ENCODE measurements around the gene NEDD4L. TPM values are rescaled to one million over a fixed set of nuclear protein-coding genes. Genes with fewer than 3 reads are reported as not detected.

NEDD4L gene
- polyA plus RNA-seq, 1 of the 3 experiments (the other 2 are of a cell fraction): 13.2 TPM

DNA sequence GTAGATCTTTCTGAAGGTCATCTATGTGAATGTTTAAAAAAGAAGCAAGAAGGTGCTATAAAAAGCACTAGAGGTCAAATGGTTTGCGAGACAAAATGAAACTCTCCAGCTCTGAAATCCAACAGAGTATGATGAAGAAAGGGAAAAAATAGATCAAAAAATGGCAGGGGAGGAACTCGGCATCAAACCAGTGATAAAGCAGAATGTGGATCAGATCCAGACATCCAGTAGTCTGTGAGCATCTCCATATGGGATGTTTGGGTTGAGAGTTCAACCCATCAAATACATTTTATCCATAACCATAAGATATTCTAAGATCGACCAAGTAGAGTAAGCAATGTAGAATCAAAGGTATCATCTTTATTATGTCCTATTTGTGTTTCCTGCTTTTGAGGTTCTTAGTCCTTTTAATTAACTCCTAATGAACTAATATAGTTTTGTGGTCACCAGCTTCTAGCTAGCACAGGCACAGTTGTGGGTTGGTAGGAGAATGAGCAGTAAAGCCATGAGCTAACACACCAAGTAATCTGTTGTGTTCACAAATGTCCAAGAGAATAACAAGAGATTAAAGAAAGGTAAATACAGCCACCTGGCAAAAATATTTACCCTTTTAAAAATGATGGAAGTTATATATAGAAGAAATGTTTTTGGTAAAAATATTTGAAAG, 160.9 kb downstream of the NEDD4L start (continued):
- TF ChIP-seq TEAD4 (IDR thresholded peaks at IDR 0.05; ENCODE audit: borderline replicate concordance, insufficient read depth): no peak
- no peak for TF ChIP-seq JUND (IDR thresholded peaks at IDR 0.05)

DNA sequence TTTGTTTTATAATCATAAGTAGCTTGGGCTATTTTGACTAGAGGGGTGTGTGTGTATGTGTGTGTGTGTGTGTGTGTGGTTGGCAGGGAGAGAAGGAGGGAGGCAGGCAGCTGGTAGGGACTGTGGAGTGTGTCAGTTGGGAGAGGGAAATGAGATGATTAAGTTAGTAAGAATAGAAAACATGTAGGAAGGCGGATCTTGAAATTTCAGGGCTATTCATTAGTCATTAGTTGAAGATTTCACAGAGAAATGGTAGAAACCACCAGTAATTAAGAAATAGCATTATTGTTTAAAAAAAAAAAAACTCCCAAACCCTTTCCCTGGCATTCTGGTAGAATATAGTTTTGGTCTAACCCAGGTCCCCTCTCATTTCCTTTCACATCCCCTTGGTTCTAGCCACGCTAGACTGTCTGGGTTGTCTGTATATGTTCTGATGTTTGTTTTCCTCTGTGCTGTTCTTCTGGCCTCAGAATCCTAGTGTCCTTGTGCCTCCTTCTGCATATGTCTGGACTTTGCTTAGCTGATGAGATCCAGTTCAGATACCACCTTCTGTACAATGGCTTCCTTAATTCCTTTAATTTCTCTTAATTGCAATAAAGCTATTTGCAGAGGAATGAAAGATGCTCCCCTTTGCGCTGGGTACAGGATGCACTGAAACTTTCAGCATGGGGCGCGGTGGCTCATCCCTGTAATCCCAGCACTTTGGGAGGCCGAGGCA, 161.6 kb downstream of the NEDD4L start:
- WGBS (ENCODE audit: low lambda C conversion rate): 78% methylated on average over 6 of the region's 6 CpGs
- no peaks in the 10 kb centered on the region for H3K9me2 ChIP-seq
- POLR2A ChIA-PET: no interaction called here
- no peak overlapping the region for H3K4me3 ChIP-seq (ENCODE audit: low read depth in 2 of 2, low read length in 1 of 2)
- H3K27ac ChIP-seq (ENCODE audit: low read depth in 2 of 2, low read length in 1 of 2): peak overlapping the region in 1 of 2 experiments; percentile 62; a peak in 2 of 4 replicates
- no peaks in the 10 kb centered on the region for H3K79me2 ChIP-seq (ENCODE audit: insufficient read depth)
- H3K36me3 ChIP-seq (replicated peaks in 1 of 2; ENCODE audit: control insufficient read depth in 1 of 2, insufficient read depth in 2 of 2, low read length in 1 of 2): no peaks in the 10 kb centered on the region
- no peaks in the 10 kb centered on the region for H3K9me3 ChIP-seq
- 0 out of 2 replicates have a peak overlapping the region, but pooled peaks have one; percentile 4 for H3K4me2 ChIP-seq
- no peak for DNase-seq
- TF ChIP-seq, protein P1, sequence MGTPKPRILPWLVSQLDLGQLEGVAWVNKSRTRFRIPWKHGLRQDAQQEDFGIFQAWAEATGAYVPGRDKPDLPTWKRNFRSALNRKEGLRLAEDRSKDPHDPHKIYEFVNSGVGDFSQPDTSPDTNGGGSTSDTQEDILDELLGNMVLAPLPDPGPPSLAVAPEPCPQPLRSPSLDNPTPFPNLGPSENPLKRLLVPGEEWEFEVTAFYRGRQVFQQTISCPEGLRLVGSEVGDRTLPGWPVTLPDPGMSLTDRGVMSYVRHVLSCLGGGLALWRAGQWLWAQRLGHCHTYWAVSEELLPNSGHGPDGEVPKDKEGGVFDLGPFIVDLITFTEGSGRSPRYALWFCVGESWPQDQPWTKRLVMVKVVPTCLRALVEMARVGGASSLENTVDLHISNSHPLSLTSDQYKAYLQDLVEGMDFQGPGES (IDR thresholded peaks at IDR 0.05; ENCODE audit: low read depth, low read length): no peak
- TF ChIP-seq, protein P2, sequence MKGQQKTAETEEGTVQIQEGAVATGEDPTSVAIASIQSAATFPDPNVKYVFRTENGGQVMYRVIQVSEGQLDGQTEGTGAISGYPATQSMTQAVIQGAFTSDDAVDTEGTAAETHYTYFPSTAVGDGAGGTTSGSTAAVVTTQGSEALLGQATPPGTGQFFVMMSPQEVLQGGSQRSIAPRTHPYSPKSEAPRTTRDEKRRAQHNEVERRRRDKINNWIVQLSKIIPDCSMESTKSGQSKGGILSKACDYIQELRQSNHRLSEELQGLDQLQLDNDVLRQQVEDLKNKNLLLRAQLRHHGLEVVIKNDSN (IDR thresholded peaks at IDR 0.05; ENCODE audit: borderline replicate concordance, low read depth): no peak
- peak; percentile 61; the same call in 1 of the 2 replicates for TF ChIP-seq TCF12 (IDR thresholded peaks at IDR 0.05)
- TF ChIP-seq, protein P3, sequence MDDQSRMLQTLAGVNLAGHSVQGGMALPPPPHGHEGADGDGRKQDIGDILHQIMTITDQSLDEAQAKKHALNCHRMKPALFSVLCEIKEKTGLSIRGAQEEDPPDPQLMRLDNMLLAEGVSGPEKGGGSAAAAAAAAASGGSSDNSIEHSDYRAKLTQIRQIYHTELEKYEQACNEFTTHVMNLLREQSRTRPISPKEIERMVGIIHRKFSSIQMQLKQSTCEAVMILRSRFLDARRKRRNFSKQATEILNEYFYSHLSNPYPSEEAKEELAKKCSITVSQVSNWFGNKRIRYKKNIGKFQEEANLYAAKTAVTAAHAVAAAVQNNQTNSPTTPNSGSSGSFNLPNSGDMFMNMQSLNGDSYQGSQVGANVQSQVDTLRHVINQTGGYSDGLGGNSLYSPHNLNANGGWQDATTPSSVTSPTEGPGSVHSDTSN (IDR thresholded peaks at IDR 0.05): 0 out of 2 replicates have a peak, but pooled peaks have one; percentile 22
- no peak for TF ChIP-seq TEAD4 (IDR thresholded peaks at IDR 0.05; ENCODE audit: borderline replicate concordance, insufficient read depth)
- TF ChIP-seq FOSL2 (IDR thresholded peaks at IDR 0.05; ENCODE audit: borderline replicate concordance, low read depth): peak; percentile 46; the same call in 1 of the 2 replicates
- TF ChIP-seq GABPA (IDR thresholded peaks at IDR 0.05; ENCODE audit: low read depth): no peak
- TF ChIP-seq NRF1 (IDR thresholded peaks at IDR 0.05; ENCODE audit: low read depth, low read length): no peak
- peak; percentile 25; the same call in 1 of the 2 replicates for TF ChIP-seq NFIC (IDR thresholded peaks at IDR 0.05; ENCODE audit: borderline replicate concordance)
- TF ChIP-seq SMC3 (IDR thresholded peaks at IDR 0.05; ENCODE audit: low read depth, low read length): no peak
- 0 out of 2 replicates have a peak, but pooled peaks have one; percentile 22 for TF ChIP-seq JUND (IDR thresholded peaks at IDR 0.05)
- no peak for TF ChIP-seq FOXM1 (IDR thresholded peaks at IDR 0.05; ENCODE audit: low read depth)
- TF ChIP-seq, protein P4, sequence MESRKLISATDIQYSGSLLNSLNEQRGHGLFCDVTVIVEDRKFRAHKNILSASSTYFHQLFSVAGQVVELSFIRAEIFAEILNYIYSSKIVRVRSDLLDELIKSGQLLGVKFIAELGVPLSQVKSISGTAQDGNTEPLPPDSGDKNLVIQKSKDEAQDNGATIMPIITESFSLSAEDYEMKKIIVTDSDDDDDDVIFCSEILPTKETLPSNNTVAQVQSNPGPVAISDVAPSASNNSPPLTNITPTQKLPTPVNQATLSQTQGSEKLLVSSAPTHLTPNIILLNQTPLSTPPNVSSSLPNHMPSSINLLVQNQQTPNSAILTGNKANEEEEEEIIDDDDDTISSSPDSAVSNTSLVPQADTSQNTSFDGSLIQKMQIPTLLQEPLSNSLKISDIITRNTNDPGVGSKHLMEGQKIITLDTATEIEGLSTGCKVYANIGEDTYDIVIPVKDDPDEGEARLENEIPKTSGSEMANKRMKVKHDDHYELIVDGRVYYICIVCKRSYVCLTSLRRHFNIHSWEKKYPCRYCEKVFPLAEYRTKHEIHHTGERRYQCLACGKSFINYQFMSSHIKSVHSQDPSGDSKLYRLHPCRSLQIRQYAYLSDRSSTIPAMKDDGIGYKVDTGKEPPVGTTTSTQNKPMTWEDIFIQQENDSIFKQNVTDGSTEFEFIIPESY (IDR thresholded peaks at IDR 0.05; ENCODE audit: borderline replicate concordance, low read depth): no peak
- H3F3A ChIP-seq (replicated peaks; ENCODE audit: insufficient read depth): peaks cover 19% of the 10 kb centered on the region
- H3K9ac ChIP-seq: 0 out of 2 replicates have a peak overlapping the region, but pooled peaks have one; percentile 14
- H3K27me3 ChIP-seq (ENCODE audit: insufficient read depth): no peaks in the 10 kb centered on the region
- peaks cover 6 to 33% of the 10 kb centered on the region in 2 experiments for H3K4me1 ChIP-seq (ENCODE audit: control insufficient read depth in 1 of 2, insufficient read depth in 2 of 2, low read depth in 1 of 2, low read length in 1 of 2)
- H2AFZ ChIP-seq (ENCODE audit: low read depth): peak overlapping the region; percentile 50; the same call in 1 of the 2 replicates
- H4K20me1 ChIP-seq (ENCODE audit: insufficient read depth): no peaks in the 10 kb centered on the region
- CTCF ChIA-PET: interaction anchor here (0.6 to 1.1 kb wide), 3 partner anchors 24 to 84 kb away, joined by 3 read pairs; no protein-coding TSS in a partner anchor

All from SK-N-SH (cell line).